Peyer's patch (tissue), 4 donors: ENCODE data around the gene RAB37.

Experiments used
- CTCF ChIP-seq, 6 experiments: fragments of 450-650 bp in 4 of 6; fragments of 200-600 bp in 2 of 6; sonication (generic) in 1 of 6; IDR thresholded peaks; one replicate each; pipeline ENCODE4 v1.5.1; 2017 to 2019; ENCODE audit warnings: antibody characterized with exemption in 6 of 6, mild to moderate bottlenecking in 3 of 6, moderate library complexity in 1 of 6
- POLR2A ChIP-seq, 2 donors: fragments of 450-650 bp; IDR thresholded peaks; one replicate each; pipeline ENCODE4 v1.5.1; 2017; ENCODE audit warnings: antibody characterized with exemption in 2 of 2, mild to moderate bottlenecking in 2 of 2, moderate library complexity in 2 of 2

- TF ChIP-seq CTCF (IDR thresholded peaks at IDR 0.05) (no peak), POLR2A (IDR thresholded peaks at IDR 0.05) (no peak)
Measured at GRCh38 chr17:74767111-74767516, 30.1 kb downstream of the RAB37 start.
